ENCODE results near the gene LTF. TPM values are rescaled to one million over a fixed set of nuclear protein-coding genes. Genes with fewer than 3 reads are reported as not detected.

Gene LTF
- total RNA-seq, 1 experiment from 2014 or later: not detected

DNA sequence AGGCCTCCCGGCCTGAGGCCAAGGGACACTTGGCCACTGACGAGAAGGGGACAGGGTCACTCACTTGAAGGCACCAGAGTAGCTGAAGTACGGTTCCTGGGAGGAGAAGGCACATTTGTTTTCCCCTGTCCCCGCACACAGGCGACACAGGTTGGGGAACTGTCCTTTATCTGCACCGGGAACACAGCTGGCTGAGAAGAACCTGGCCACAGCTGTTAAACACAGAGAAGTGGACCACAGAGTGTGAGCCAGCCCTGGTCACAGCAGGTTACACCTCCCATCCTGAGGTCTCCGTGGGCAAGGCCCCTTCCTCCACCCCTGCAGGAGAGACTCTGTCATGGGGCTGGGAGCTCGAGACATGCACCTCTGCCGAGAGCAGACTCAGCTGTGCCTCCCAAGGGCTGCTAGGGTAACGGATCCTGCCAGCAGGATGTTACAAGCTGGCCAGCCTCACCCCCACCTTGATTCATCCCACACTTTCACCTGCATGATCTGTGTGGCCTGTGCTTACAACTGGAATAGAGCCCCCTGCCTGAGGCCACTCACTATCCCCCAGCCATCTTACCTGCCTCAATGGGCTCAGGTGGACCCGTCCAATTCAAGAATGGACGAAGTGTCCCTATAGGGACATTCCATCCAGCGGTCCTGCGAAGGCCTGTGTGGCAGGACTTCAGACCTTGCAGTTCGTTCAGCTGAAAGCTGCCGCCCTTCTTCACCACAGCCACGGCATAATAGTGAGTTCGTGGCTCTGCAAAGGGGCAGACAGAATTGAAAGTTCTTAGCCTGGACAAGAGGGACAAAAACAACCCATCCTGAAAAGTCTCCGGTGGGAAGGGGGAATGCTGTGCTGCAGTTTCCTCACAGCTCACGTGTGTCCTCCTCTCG is 9.2 kb downstream of the LTF start:
- CTCF ChIA-PET: no interaction called here
- BruUV-seq (replicated peaks): no TSS peak
- intact Hi-C loops (cut with micrococcal nuclease; ENCODE audit: unreplicated experiment): no loop called here
- no peak for DNase-seq
- H3K36me3 ChIP-seq (ENCODE audit: low read depth): no peaks in the 10 kb centered on the region
- H3K27ac ChIP-seq: no peak overlapping the region
- no peaks in the 10 kb centered on the region for H3F3A ChIP-seq (ENCODE audit: insufficient read depth, low read depth)
- no peak overlapping the region for H3K4me2 ChIP-seq
- H2AFZ ChIP-seq: no peak overlapping the region
- TF ChIP-seq CTCF (conservative IDR thresholded peaks at IDR 0.05) (no peak), EZH2 (IDR thresholded peaks at IDR 0.05; ENCODE audit: low read depth) (no peak)
- no peaks in the 10 kb centered on the region for H3K27me3 ChIP-seq (ENCODE audit: insufficient read depth, low read depth)
- no peaks in the 10 kb centered on the region for H3K4me1 ChIP-seq (replicated peaks; ENCODE audit: insufficient read depth)
- H3K79me2 ChIP-seq (ENCODE audit: low read depth): no peaks in the 10 kb centered on the region
- no peak overlapping the region for H3K4me3 ChIP-seq
- H4K20me1 ChIP-seq (ENCODE audit: insufficient read depth): no peaks in the 10 kb centered on the region
- no peaks in the 10 kb centered on the region for H3K9me2 ChIP-seq (ENCODE audit: insufficient read depth)
- POLR2A ChIA-PET (ENCODE audit: unreplicated experiment): no interaction called here
- H3K9me3 ChIP-seq (ENCODE audit: insufficient read depth, low read depth): no peaks in the 10 kb centered on the region

- no peak overlapping the region for H3K4me2 ChIP-seq
- no peaks in the 10 kb centered on the region for H3F3A ChIP-seq (ENCODE audit: insufficient read depth, low read depth)
- no peaks in the 10 kb centered on the region for H3K79me2 ChIP-seq (ENCODE audit: low read depth)
- no peak for TF ChIP-seq CTCF (conservative IDR thresholded peaks at IDR 0.05)
- H3K9me3 ChIP-seq (ENCODE audit: insufficient read depth, low read depth): no peaks in the 10 kb centered on the region
- H3K27ac ChIP-seq: no peak overlapping the region
- H2AFZ ChIP-seq: no peak overlapping the region
- DNase-seq: no peak
- CTCF ChIA-PET: no interaction called here
- no peaks in the 10 kb centered on the region for H3K9me2 ChIP-seq (ENCODE audit: insufficient read depth)
- H4K20me1 ChIP-seq (ENCODE audit: insufficient read depth): no peaks in the 10 kb centered on the region
- H3K27me3 ChIP-seq (ENCODE audit: insufficient read depth, low read depth): no peaks in the 10 kb centered on the region
- no TSS peak for BruUV-seq (replicated peaks)
- intact Hi-C loops (cut with micrococcal nuclease; ENCODE audit: unreplicated experiment): no loop called here
- H3K4me3 ChIP-seq: no peak overlapping the region
- POLR2A ChIA-PET (ENCODE audit: unreplicated experiment): no interaction called here
- H3K36me3 ChIP-seq (ENCODE audit: low read depth): no peaks in the 10 kb centered on the region
- no peaks in the 10 kb centered on the region for H3K4me1 ChIP-seq (replicated peaks; ENCODE audit: insufficient read depth)
These were observed 10.1 kb downstream of the LTF start for GRCh38 chr3:46454606-46455005.

GRCh38 chr3:46454209-46454595 is 10.5 kb downstream of the LTF start:
- Histone ChIP-seq H3F3A (ENCODE audit: insufficient read depth, low read depth) (no peaks in the 10 kb centered on the region), H3K9me2 (ENCODE audit: insufficient read depth) (no peaks in the 10 kb centered on the region), H3K36me3 (ENCODE audit: low read depth) (no peaks in the 10 kb centered on the region), H3K27me3 (ENCODE audit: insufficient read depth, low read depth) (no peaks in the 10 kb centered on the region), H3K27ac (no peak overlapping the region), H3K79me2 (ENCODE audit: low read depth) (no peaks in the 10 kb centered on the region), H3K4me1 (replicated peaks; ENCODE audit: insufficient read depth) (no peaks in the 10 kb centered on the region), H3K4me2 (no peak overlapping the region), H3K4me3 (no peak overlapping the region), H4K20me1 (ENCODE audit: insufficient read depth) (no peaks in the 10 kb centered on the region), H2AFZ (no peak overlapping the region), H3K9me3 (ENCODE audit: insufficient read depth, low read depth) (no peaks in the 10 kb centered on the region)
- no peak for TF ChIP-seq CTCF (conservative IDR thresholded peaks at IDR 0.05)
- no peak for TF ChIP-seq EZH2 (IDR thresholded peaks at IDR 0.05; ENCODE audit: low read depth)
- intact Hi-C loops (cut with micrococcal nuclease; ENCODE audit: unreplicated experiment): no loop called here
- ChIA-PET POLR2A (ENCODE audit: unreplicated experiment) (no interaction called here), CTCF (no interaction called here)
- DNase-seq: no peak
- BruUV-seq (replicated peaks): no TSS peak
